ENCODE data around the gene TM7SF3. TPM values are rescaled to one million over a fixed set of nuclear protein-coding genes. Genes with fewer than 3 reads are reported as not detected.

TM7SF3 gene
- total RNA-seq, 3 donors from 2014 or later: 40.2 to 60.0 (median 56.1) TPM

DNA sequence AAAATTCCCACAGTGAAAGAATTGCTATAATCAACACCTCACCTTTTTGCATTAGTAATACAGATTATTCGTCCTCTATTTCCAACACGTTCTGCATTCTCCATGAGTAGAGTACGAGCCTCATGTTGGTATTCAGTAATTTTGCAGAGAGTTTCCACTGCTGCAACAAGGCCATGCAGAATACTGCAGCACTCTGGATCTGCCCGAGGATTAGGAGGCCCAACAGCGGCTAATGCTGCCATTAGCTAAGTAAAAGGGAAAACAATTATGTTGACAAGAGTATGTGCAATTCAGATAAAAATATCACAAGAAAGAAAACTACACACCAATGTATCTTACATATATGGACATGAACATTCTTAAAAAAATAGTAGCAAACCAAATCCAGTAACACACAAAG, 85.5 kb downstream of the TM7SF3 start:
- H3K4me3 ChIP-seq: no peak overlapping the region
- no peaks in the 10 kb centered on the region for H3K27me3 ChIP-seq
- H3K36me3 ChIP-seq: peaks cover 6% of the 10 kb centered on the region
- H3K4me1 ChIP-seq: no peaks in the 10 kb centered on the region
- no peaks in the 10 kb centered on the region for H3K9me3 ChIP-seq
- intact Hi-C loops (cut with DNase I; ENCODE audit: low total_unique reads): no loop called here
- DNase-seq (ENCODE audit: low spot score in 2 of 2): no peak
- no peak overlapping the region for H3K27ac ChIP-seq
- TF ChIP-seq POLR2A (IDR thresholded peaks at IDR 0.05): no peak
- no peak for TF ChIP-seq POLR2AphosphoS5 (IDR thresholded peaks at IDR 0.05)
- TF ChIP-seq CTCF (IDR thresholded peaks at IDR 0.05): no peak

Other genes starting within 250 kb of the TM7SF3 start
- gene ITPR2, start 181.2 kb downstream of the TM7SF3 start, total RNA-seq: 10 to 100 TPM; 47.2 to 95.0 (median 66.5) TPM
- gene INTS13, start 76.4 kb downstream of the TM7SF3 start, total RNA-seq: 10 to 100 TPM; 20.6 to 23.1 (median 21.9) TPM
- gene FGFR1OP2, start 75.9 kb downstream of the TM7SF3 start, total RNA-seq: 100 to 1,000 TPM in 1 of 3 donors, 10 to 100 TPM in 2; 87.8 to 111 (median 92.5) TPM
- 10 to 100 TPM; 41.1 to 71.3 (median 55.7) TPM for gene MED21, start 8.2 kb upstream of the TM7SF3 start, total RNA-seq
- not detected for gene C12orf71, start 68.2 kb upstream of the TM7SF3 start, total RNA-seq
- gene STK38L, start 229.9 kb upstream of the TM7SF3 start, total RNA-seq: 10 to 100 TPM; 29.4 to 48.8 (median 37.9) TPM

All from breast epithelium (tissue), 4 donors.